ENCODE results near the gene AK8.
A peak's percentile ranks its signal among the peaks of the same experiment; 100 is the strongest.

The AK8 gene

GRCh38 chr9:132754236-132754635, 123.8 kb downstream of the AK8 start:
- Histone ChIP-seq H3K4me3 (ENCODE audit: insufficient read depth in 1 of 2, low read depth in 1 of 2, low read length in 2 of 2) (no peak overlapping the region), H3K27me3 (ENCODE audit: control insufficient read depth in 1 of 2, insufficient read depth in 1 of 2, low read length in 2 of 2) (peaks cover 24 to 41% of the 10 kb centered on the region in 2 experiments), H3K79me1 (replicated peaks; ENCODE audit: low read length, poor library complexity, severe bottlenecking) (no peaks in the 10 kb centered on the region), H3K14ac (ENCODE audit: low read length in 2 of 2) (no peak overlapping the region), H3K4me1 (ENCODE audit: control insufficient read depth, insufficient read depth, low read depth, low read length) (peaks cover 1% of the 10 kb centered on the region), H3K27ac (ENCODE audit: low read length, poor library complexity, severe bottlenecking) (no peak overlapping the region), H3K9ac (ENCODE audit: low read length) (no peak overlapping the region), H4K8ac (ENCODE audit: low read length) (no peak overlapping the region), H2BK15ac (ENCODE audit: low read depth, poor library complexity, severe bottlenecking) (no peak overlapping the region), H2BK120ac (ENCODE audit: low read depth, low read length) (no peak overlapping the region), H3K9me3 (ENCODE audit: control insufficient read depth, low read length) (no peaks in the 10 kb centered on the region), H2BK12ac (ENCODE audit: low read length in 2 of 2) (no peak overlapping the region), H2AK5ac (ENCODE audit: low read length, severe bottlenecking) (no peak overlapping the region), H2AFZ (ENCODE audit: low read depth, low read length) (no peak overlapping the region), H3K36me3 (ENCODE audit: control insufficient read depth in 1 of 2, insufficient read depth in 2 of 2, low read depth in 1 of 2, low read length in 2 of 2) (no peaks in the 10 kb centered on the region), H3K4me2 (ENCODE audit: low read length, poor library complexity, severe bottlenecking) (no peak overlapping the region), H4K91ac (ENCODE audit: low read length) (no peak overlapping the region), H2BK5ac (ENCODE audit: low read depth, low read length, poor library complexity, severe bottlenecking) (no peak overlapping the region), H3K18ac (ENCODE audit: low read depth in 1 of 2, low read length in 2 of 2) (no peak overlapping the region), H3K4ac (ENCODE audit: low read depth in 1 of 2, low read length in 2 of 2) (no peak overlapping the region), H3K23ac (ENCODE audit: low read length in 2 of 2) (no peak overlapping the region)
- WGBS: 81% methylated on average over 7 of the region's 7 CpGs
- DNase-seq: no peak

GRCh38 chr9:132753593-132753880, 124.5 kb downstream of the AK8 start:
- H3K14ac ChIP-seq (ENCODE audit: low read length in 2 of 2): no peak overlapping the region
- 87% methylated on average over 7 of the region's 7 CpGs for WGBS

GRCh38 chr9:132752877-132753592, 125.0 kb downstream of the AK8 start:
- Histone ChIP-seq H2BK5ac (ENCODE audit: low read depth, low read length, poor library complexity, severe bottlenecking) (no peak overlapping the region), H2AFZ (ENCODE audit: low read depth, low read length) (no peak overlapping the region), H3K4me2 (ENCODE audit: low read length, poor library complexity, severe bottlenecking) (no peak overlapping the region), H2AK5ac (ENCODE audit: low read length, severe bottlenecking) (no peak overlapping the region), H3K4me3 (ENCODE audit: insufficient read depth in 1 of 2, low read depth in 1 of 2, low read length in 2 of 2) (no peak overlapping the region), H2BK12ac (ENCODE audit: low read length in 2 of 2) (no peak overlapping the region), H3K14ac (ENCODE audit: low read length in 2 of 2) (peak overlapping the region in 1 of 2 experiments; percentile 77), H4K91ac (ENCODE audit: low read length) (no peak overlapping the region), H3K27me3 (ENCODE audit: control insufficient read depth in 1 of 2, insufficient read depth in 1 of 2, low read length in 2 of 2) (peaks cover 24 to 40% of the 10 kb centered on the region in 2 experiments), H3K18ac (ENCODE audit: low read depth in 1 of 2, low read length in 2 of 2) (peak overlapping the region in 1 of 2 experiments; percentile 26), H3K9ac (ENCODE audit: low read length) (no peak overlapping the region), H3K4ac (ENCODE audit: low read depth in 1 of 2, low read length in 2 of 2) (no peak overlapping the region), H2BK15ac (ENCODE audit: low read depth, poor library complexity, severe bottlenecking) (no peak overlapping the region), H3K23ac (ENCODE audit: low read length in 2 of 2) (no peak overlapping the region), H3K27ac (ENCODE audit: low read length, poor library complexity, severe bottlenecking) (no peak overlapping the region), H3K4me1 (ENCODE audit: control insufficient read depth, insufficient read depth, low read depth, low read length) (peaks cover 1% of the 10 kb centered on the region), H3K36me3 (ENCODE audit: control insufficient read depth in 1 of 2, insufficient read depth in 2 of 2, low read depth in 1 of 2, low read length in 2 of 2) (no peaks in the 10 kb centered on the region), H3K79me1 (replicated peaks; ENCODE audit: low read length, poor library complexity, severe bottlenecking) (no peaks in the 10 kb centered on the region), H4K8ac (ENCODE audit: low read length) (no peak overlapping the region), H3K9me3 (ENCODE audit: control insufficient read depth, low read length) (no peaks in the 10 kb centered on the region), H2BK120ac (ENCODE audit: low read depth, low read length) (no peak overlapping the region)
- no peak for DNase-seq
- WGBS: 42% methylated on average over 10 of the region's 10 CpGs

More at GRCh38 chr9:132753593-132753880, 124.5 kb downstream of the AK8 start:
- H3K9me3 ChIP-seq (ENCODE audit: control insufficient read depth, low read length): no peaks in the 10 kb centered on the region
- H3K18ac ChIP-seq (ENCODE audit: low read depth in 1 of 2, low read length in 2 of 2): no peak overlapping the region
- no peak overlapping the region for H2AK5ac ChIP-seq (ENCODE audit: low read length, severe bottlenecking)
- H3K79me1 ChIP-seq (replicated peaks; ENCODE audit: low read length, poor library complexity, severe bottlenecking): no peaks in the 10 kb centered on the region
- no peak overlapping the region for H3K23ac ChIP-seq (ENCODE audit: low read length in 2 of 2)
- no peak overlapping the region for H3K27ac ChIP-seq (ENCODE audit: low read length, poor library complexity, severe bottlenecking)
- peaks cover 24 to 41% of the 10 kb centered on the region in 2 experiments for H3K27me3 ChIP-seq (ENCODE audit: control insufficient read depth in 1 of 2, insufficient read depth in 1 of 2, low read length in 2 of 2)
- H3K36me3 ChIP-seq (ENCODE audit: control insufficient read depth in 1 of 2, insufficient read depth in 2 of 2, low read depth in 1 of 2, low read length in 2 of 2): no peaks in the 10 kb centered on the region
- H3K4ac ChIP-seq (ENCODE audit: low read depth in 1 of 2, low read length in 2 of 2): no peak overlapping the region
- no peak overlapping the region for H2BK12ac ChIP-seq (ENCODE audit: low read length in 2 of 2)
- no peak overlapping the region for H2BK120ac ChIP-seq (ENCODE audit: low read depth, low read length)
- peaks cover 1% of the 10 kb centered on the region for H3K4me1 ChIP-seq (ENCODE audit: control insufficient read depth, insufficient read depth, low read depth, low read length)
- no peak overlapping the region for H4K91ac ChIP-seq (ENCODE audit: low read length)
- H4K8ac ChIP-seq (ENCODE audit: low read length): no peak overlapping the region
- no peak overlapping the region for H3K4me2 ChIP-seq (ENCODE audit: low read length, poor library complexity, severe bottlenecking)
- no peak overlapping the region for H2BK5ac ChIP-seq (ENCODE audit: low read depth, low read length, poor library complexity, severe bottlenecking)
- H2AFZ ChIP-seq (ENCODE audit: low read depth, low read length): no peak overlapping the region
- no peak for DNase-seq
- no peak overlapping the region for H2BK15ac ChIP-seq (ENCODE audit: low read depth, poor library complexity, severe bottlenecking)
- no peak overlapping the region for H3K9ac ChIP-seq (ENCODE audit: low read length)
- no peak overlapping the region for H3K4me3 ChIP-seq (ENCODE audit: insufficient read depth in 1 of 2, low read depth in 1 of 2, low read length in 2 of 2)

- Histone ChIP-seq H3K36me3 (ENCODE audit: control insufficient read depth in 1 of 2, insufficient read depth in 2 of 2, low read depth in 1 of 2, low read length in 2 of 2) (no peaks in the 10 kb centered on the region), H3K9me3 (ENCODE audit: control insufficient read depth, low read length) (no peaks in the 10 kb centered on the region), H3K4me2 (ENCODE audit: low read length, poor library complexity, severe bottlenecking) (no peak overlapping the region), H3K18ac (ENCODE audit: low read depth in 1 of 2, low read length in 2 of 2) (no peak overlapping the region), H3K79me1 (replicated peaks; ENCODE audit: low read length, poor library complexity, severe bottlenecking) (no peaks in the 10 kb centered on the region), H2AFZ (ENCODE audit: low read depth, low read length) (no peak overlapping the region), H4K8ac (ENCODE audit: low read length) (no peak overlapping the region), H3K4me3 (ENCODE audit: insufficient read depth in 1 of 2, low read depth in 1 of 2, low read length in 2 of 2) (no peak overlapping the region), H4K91ac (ENCODE audit: low read length) (no peak overlapping the region), H2BK15ac (ENCODE audit: low read depth, poor library complexity, severe bottlenecking) (no peak overlapping the region), H3K27me3 (ENCODE audit: control insufficient read depth in 1 of 2, insufficient read depth in 1 of 2, low read length in 2 of 2) (peaks cover 29 to 35% of the 10 kb centered on the region in 2 experiments), H3K9ac (ENCODE audit: low read length) (no peak overlapping the region), H2AK5ac (ENCODE audit: low read length, severe bottlenecking) (no peak overlapping the region), H2BK12ac (ENCODE audit: low read length in 2 of 2) (no peak overlapping the region), H3K14ac (ENCODE audit: low read length in 2 of 2) (no peak overlapping the region), H3K27ac (ENCODE audit: low read length, poor library complexity, severe bottlenecking) (no peak overlapping the region), H2BK120ac (ENCODE audit: low read depth, low read length) (no peak overlapping the region), H3K4me1 (ENCODE audit: control insufficient read depth, insufficient read depth, low read depth, low read length) (peaks cover 1% of the 10 kb centered on the region), H3K4ac (ENCODE audit: low read depth in 1 of 2, low read length in 2 of 2) (no peak overlapping the region), H2BK5ac (ENCODE audit: low read depth, low read length, poor library complexity, severe bottlenecking) (no peak overlapping the region), H3K23ac (ENCODE audit: low read length in 2 of 2) (no peak overlapping the region)
- WGBS: 75% methylated on average over 6 of the region's 9 CpGs
- DNase-seq: no peak
Measured at GRCh38 chr9:132750668-132751067, 127.4 kb downstream of the AK8 start.
